ENCODE measurements around the gene TMEM225B.
"Not testable (repeated sequence)": the region's sequence is repeated elsewhere in the genome, so short reads cannot be mapped to it uniquely, and the experiment has no call there.

Gene TMEM225B

DNA sequence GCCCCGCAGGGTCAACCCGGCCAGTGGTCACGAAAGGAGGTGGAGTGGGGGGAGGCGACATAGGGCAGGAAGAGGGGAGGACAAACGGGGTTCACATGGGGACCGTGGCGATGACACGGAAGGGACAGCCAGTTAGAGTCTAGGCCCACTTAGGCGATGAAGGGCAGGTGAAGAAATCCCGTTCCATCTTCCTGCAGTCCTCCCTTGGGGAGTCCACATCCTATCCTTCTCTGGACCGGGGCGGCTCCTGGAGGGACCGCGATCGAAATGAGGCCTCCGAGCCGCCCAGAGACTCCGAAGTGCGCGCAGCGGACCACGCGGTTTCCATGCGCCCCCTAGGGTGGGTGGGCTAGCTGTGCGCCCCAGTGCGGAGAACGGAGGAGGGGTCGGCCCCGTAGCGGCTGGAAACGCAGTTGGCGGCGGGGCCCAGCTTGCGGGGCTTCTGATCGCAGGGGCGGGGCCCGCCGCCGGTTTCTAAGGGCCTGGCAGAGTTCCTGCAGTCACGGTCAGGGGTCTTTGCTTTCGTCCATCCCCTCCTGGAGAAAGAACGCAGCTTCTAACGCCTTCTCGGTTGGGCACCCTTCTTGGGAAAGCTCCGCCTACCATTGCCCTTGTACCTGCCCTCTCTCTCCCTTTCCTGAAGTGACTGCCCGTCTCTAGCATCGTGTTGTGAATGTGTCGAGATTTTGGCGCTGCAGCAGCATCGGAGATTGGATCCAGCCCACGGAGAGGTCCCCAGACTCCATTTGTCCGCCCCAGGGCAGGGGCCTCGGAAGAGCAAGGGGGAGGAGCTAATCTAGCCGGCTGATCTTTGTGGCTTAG, 17.9 kb upstream of the TMEM225B start:
- DNase-seq, result peak; percentile 52 to 58

GRCh38 chr7:99580778-99581332, 17.2 kb upstream of the TMEM225B start:
- DNase-seq, result not testable (repeated sequence)

- DNase-seq, result no peak
These were observed 9.2 kb upstream of the TMEM225B start for GRCh38 chr7:99588868-99589267.

GRCh38 chr7:99594948-99595745, 2.9 kb upstream of the TMEM225B start:
- no peak for DNase-seq

GRCh38 chr7:99596408-99596955, 1.6 kb upstream of the TMEM225B start:
- DNase-seq, result no peak

GRCh38 chr7:99599836-99600235, 1.8 kb downstream of the TMEM225B start:
- no peak for DNase-seq

DNA sequence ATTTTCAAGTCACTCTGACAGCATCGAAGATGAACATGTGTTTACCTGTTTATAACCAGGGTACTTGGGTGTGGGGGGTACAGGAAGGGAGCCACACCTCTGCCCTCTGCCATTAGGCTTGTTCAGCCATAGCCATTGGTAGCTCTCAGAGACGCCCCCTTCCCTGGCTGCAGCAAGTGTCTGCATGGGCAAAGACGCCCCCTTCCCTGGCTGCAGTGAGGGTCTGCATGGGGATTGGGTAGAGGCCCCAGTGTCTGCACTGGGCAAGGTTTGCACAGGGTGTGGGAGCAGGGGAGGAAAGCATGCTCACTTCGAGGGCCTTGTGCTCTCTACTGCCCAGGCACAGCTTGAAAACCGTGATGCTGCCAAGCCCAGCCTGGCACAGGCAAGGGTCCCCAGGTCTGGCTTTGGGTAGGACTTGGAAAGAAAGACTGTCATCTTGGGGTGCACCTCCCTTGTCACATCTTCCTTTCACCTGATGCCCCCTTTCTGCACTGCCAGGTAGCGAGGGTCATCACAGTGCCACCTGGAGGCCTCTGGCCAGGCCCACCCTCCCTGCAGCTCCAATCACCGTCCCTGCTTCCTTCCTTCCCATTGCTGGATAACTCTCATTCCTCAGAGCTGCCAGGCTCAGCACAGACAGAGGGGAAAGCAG, 3.7 kb downstream of the TMEM225B start:
- DNase-seq, result no peak

GRCh38 chr7:99605527-99605926, 7.5 kb downstream of the TMEM225B start:
- DNase-seq, result no peak

DNA sequence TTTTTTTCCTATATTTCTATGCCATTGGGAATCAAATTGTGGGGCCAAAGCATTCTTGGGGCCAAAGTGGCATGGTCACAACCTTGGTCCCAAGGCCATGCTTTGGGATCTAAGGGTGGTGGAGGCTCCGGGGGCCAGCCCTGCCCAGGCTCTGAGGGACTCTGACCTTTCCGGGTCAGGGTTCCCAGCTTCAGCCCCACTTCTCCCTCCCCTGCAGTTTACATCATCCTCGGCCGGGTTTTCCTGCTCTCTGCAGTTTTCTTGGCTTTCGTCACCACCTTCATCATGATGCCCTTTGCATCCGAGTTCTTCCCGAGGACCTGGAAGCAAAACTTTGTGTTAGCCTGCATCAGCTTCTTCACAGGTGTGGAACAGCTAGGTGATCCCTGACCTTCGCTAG, 8.5 kb downstream of the TMEM225B start:
- DNase-seq, result no peak

DNA sequence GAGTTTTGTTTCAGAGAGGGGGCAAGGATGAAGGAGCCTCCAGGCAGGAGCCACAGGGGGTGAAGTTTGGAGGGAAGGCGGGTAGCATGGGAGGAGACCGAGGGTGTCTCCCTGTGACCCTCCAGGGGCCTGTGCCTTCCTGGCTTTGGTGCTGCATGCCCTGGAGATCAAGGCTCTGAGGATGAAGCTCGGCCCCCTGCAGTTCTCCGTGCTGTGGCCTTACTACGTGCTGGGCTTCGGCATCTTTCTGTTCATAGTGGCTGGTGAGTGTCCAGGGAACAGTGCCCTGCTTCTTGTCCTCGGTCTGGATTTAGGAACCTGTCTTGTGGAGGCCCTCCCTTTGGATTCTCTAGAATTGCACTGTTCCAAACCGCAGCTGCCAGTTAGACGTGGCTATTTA, 9.5 kb downstream of the TMEM225B start:
- no peak for DNase-seq

GRCh38 chr7:99614495-99614894, 16.4 kb downstream of the TMEM225B start:
- DNase-seq, result no peak

- no peak for DNase-seq
These were observed 17.9 kb downstream of the TMEM225B start for GRCh38 chr7:99615989-99616358.

- peak; percentile 88 to 91 for DNase-seq
These were observed 18.5 kb downstream of the TMEM225B start, which contains the start of gene ZSCAN25 for GRCh38 chr7:99616359-99617191. Gene ZSCAN25 (plus strand): TSS chr7:99616946. CDS start chr7:99619607, 2,661 bp downstream.

DNA sequence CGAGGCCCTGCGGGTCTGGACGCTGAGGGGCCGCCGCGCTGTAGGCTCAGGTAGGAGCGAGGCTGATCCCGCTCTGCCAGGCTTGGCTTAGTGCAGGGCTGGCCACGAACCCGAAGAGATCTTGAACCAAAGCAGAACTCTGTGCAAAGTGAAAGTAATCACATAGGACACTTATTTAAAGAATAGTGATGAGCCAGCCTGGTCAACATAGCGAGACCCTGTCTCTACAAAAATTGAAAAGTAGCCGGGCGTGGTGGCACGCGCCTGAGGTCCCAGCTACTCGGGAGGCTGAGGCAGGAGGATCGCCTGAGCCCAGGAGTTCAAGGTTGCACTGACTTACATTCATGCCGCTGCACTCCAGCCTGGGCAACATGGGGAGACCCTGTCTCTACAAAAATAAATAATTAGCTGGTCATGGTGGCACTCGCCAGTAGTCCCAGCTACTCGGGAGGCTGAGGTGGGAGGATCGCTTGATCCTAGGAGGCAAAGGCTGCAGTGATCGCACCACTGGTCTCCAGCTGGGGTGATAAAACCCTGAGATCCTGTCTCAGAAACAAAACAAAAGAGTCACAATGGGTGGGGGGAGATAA, 19.2 kb downstream of the TMEM225B start:
- no peak for DNase-seq

GRCh38 chr7:99618726-99619125, 20.7 kb downstream of the TMEM225B start:
- DNase-seq, result no peak

DNA sequence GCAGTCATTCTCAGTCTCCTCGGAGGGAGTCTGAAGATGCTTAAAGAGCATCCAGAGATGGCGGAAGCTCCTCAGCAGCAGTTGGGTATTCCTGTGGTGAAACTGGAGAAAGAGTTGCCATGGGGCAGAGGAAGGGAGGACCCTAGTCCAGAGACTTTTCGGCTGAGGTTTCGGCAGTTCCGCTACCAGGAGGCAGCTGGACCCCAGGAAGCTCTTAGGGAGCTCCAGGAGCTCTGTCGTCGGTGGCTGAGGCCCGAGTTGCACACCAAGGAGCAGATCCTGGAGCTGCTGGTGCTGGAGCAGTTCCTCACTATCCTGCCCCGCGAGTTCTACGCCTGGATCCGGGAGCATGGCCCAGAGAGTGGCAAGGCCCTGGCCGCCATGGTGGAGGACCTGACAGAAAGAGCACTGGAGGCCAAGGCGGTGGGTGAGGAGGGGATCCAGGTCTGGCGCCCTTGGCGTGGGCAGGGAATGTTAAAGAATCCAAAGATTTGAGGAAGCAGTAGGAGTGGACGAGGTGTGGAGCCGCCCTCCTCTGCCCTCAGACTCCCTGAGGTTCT, 21.6 kb downstream of the TMEM225B start:
- no peak for DNase-seq

DNA sequence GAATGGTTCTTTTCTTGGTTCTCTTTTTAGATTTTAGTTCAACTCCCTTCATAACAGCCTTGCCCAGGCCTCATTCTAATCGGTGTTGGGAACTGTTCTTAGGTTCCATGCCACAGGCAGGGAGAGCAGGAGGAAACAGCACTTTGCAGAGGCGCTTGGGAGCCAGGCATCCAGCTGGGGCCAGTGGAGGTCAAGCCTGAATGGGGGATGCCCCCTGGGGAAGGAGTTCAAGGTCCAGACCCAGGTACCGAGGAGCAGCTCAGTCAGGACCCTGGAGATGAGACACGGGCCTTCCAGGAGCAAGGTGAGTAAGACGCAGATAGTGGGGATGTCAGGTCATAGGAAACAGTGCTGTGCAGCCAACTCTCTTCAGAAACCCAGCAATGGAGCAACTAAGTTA, 23.2 kb downstream of the TMEM225B start:
- DNase-seq, result no peak

GRCh38 chr7:99622596-99622995, 24.5 kb downstream of the TMEM225B start:
- DNase-seq, result peak in 1 of 2 experiments; percentile 41

DNA sequence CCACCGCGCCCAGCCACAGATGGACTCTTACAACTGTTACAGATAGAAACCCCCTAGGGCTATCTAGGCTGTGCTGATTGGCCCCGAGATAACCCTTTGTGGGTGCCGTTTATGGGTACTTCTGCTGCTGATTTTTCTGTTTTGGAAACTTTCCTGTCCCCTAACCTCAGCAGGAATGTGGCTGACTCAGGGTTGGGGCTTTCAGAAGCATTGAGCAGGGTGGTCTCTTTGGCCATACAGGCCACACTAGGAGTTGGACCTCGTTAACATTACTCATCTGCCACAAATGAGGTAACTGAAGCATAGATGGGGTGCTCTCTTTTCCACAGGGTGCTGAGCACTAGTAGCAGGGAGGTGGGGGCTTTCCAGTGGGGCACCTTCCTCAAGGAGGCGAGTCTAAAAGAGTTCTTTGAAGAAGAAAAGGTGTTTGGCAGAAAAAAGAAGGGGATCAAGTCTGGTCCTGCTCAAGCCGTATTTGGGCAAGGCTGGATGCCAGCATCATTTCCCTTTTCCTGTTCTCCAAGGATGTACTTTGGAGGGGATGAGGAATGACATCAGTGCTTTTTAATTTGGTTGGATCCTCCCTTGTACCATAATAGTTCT, 25.1 kb downstream of the TMEM225B start:
- DNase-seq, result peak; percentile 43 to 51

DNA sequence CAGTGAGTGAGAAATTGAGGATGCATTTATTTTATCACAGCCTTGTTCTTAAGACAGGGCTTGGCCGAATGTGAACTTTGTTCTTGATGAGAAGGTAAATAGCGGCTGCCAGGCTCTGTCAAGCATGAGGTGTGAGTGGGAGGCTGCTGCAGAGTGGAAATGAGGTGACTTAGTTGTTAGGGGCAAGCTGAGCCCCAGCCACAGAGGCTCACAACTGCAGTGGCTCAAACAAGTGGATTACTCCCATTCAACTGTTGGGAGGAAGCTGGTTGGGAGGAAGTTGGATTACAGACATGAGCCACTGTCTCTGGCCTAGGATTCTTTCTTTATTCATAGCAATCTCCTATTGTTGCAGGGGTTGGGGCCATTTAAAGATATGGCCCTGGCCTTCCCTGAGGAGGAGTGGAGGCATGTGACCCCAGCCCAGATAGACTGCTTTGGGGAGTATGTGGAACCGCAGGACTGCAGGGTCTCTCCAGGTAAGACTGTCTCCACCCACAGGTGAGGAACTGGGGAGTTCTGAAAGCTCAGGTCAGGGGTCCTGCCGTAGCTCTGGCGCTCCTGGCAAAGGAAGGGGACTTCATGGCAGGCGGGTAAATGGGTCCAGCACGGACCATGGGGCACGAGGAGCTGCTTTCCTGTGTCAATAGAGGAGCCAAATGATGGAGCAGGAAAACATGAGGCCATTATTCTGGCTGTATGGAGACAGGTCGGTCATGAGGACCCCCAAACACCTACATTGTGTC, 25.8 kb downstream of the TMEM225B start:
- DNase-seq, result peak; percentile 41 to 60

All from activated CD4-positive, alpha-beta T cell treated with anti-CD3 and anti-CD28 coated beads, Interleukin-2, amount 50 U/mL, for 48 hours (primary cell).